GM18505 (cell line): Measurements from ENCODE around the gene CMTM4.
"Not testable (repeated sequence)": the region's sequence is repeated elsewhere in the genome, so short reads cannot be mapped to it uniquely, and the experiment has no call there.

ENCODE experiments used
- ATAC-seq: cut with Tn5 transposase; IDR thresholded peaks from one replicate; pipeline ENCODE4 v1.9.1; 2021; ENCODE audit not compliant: unreplicated experiment
- POLR2A ChIP-seq: IDR thresholded peaks from 4 replicates; pipeline ENCODE4 v1.6.1; 2011; ENCODE audit warnings: borderline replicate concordance; ENCODE audit not compliant: insufficient read depth, insufficient read length; ENCODE audit errors: extremely low read depth

CMTM4 gene

DNA sequence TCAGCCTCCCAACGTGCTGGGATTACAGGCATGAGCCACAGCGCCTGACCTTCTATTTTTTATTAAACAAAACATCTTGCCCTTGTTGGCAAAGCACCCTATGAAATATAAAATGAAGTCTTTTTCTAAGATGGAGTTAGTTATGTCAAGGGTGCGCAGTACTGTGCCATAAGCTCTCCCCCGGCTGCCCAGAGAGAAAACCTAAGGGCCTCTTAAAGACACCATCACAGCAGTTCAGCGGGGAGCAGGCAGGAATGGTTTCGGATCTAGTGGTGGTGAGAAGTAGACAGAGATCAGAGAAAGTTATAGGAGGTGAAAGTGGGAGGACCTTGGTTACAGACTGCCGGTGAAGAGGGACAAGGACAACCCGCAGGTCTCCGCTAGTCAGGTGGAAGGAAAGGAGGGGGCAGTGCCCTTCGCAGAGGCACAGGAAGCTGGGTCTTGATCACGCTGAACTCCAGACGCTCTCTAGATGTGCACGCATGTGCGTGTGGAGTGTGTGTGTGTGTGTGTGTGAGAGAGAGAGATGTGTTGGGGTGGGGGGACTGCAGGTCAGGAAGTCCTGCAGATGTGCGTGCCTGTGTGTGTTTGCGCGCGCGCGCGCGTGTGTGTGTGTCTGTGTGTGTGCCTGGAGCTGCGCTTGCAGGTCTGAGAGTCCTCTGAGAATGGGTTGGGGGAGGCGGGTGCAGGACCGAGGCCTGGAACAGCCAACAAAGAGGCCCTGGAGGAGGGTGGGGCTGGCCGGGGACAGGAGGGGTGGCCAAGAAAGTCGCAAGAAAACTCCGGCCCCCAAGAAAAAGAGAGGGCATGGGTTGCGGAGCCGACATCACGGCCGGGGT lies 92.8 kb downstream of the CMTM4 start:
- peak; percentile 51 for TF ChIP-seq POLR2A
- ATAC-seq: peak; percentile 36

DNA sequence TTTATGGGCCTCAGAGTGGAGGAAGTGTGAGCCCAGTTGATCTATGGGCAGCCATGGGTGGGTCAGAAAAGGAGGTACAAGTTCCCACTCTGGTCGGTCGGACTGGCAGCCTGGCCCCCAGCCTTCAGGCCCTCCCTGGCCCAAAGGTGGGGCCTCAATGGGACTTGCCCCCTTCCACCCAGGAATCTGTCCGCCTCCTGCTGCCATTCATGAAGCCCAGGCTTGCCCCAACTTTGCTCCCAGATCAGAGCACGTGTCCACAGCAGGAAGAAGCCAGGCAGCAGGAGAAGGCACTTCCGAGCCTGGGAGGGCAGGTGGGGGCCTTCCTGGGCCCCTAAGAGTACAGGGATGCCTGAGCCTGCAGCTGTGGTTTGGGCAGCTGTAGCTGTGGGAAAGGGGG lies 95.1 kb downstream of the CMTM4 start:
- no peak for TF ChIP-seq POLR2A
- ATAC-seq: no peak

DNA sequence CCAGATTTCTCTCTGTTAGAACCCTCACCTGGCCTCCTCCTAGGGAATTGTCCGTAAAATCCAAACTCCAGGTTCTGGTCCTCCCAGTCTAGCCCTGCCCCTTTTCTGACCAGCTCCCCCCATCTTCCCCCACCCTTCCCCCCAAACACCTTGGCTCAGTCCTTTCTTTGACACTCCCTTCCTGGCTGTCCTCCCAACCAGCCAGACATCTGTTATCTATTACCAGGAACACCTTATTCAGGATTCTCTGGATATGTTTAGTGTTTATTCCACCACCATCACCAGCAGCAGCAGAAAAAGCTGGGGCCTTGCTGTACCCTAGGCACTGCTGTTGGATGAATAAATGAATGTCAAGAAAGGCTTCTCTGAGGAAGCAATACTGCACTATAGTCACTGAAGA lies 96.1 kb downstream of the CMTM4 start:
- TF ChIP-seq POLR2A: no peak
- no peak for ATAC-seq

DNA sequence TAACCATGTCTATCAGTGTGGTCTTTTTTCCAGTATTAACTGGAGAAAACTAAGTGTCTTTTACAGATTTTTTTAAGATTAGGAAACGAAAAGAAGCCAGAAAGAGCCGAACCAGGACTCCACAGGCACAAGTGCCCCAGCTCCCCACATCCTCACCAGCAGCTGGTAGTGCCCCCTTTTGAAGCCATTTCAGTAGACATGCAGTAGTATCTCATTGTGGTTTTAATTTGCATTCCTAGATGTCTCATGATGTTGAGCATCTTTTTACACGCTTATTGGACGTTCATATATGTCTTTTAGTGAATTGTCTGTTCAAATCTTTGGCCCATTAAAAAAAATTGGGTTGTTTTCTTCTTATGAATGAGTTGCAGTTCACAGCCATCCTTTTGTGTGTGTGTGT lies 96.8 kb downstream of the CMTM4 start:
- no peak for TF ChIP-seq POLR2A
- ATAC-seq: no peak

DNA sequence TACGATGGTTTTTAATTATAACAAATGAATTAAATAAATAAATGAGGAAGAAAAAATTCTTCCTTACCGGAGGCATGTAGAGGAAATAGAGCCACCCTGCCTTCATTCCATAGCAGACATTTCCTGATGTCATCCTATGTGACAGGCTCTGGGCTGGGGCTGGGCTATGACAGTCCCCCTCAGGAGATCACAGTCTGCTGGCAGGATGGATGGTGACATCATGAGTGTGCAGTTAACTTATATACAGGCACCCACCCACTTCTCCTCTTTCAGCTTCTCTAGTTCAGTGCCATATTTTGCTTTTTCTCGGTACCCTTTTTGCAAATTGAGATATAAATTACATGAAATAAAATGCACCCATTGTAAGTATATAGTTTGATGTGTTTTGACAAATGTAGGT lies 98.4 kb downstream of the CMTM4 start:
- TF ChIP-seq POLR2A: no peak
- ATAC-seq: no peak

DNA sequence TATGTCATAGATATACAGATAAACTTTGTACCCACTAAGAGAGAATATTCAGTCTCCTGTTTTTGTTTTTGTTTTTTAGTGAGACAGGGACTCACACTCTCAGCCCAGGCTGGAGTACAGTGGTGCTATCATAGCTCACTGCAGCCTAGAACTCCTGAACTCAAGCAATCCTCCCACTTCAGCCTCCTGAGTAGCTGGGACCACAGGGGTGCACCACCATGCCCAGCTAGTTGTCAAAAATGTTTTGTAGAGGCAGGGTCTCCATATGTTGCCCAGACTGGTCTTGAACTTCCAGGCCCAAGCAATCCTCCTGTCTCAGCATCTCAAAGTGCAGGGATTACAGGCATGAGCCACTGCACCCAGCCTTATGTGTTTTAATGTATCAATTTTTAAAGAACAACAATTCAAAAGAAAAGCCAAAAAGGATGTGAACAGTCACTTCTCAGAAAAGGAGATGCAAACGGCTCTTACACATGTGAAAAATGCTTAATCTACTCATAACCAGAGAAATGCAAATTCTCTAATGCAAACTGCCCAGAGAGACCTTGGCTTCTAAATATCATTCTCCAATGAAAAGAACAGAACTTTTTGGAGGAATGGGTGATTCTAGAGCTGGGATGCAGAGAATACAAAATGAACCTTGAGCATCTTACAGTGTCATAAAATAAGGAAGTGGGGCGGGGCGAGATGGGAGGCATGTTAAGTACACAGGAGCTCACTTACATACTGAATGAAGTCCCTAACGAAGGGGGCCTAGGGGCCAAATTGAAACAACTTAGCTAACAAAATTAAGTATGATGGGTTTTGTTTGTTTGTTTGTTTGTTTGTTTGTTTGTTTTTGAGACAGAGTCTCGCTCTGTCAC lies 99.3 kb downstream of the CMTM4 start:
- no peak for TF ChIP-seq POLR2A
- no peak for ATAC-seq

DNA sequence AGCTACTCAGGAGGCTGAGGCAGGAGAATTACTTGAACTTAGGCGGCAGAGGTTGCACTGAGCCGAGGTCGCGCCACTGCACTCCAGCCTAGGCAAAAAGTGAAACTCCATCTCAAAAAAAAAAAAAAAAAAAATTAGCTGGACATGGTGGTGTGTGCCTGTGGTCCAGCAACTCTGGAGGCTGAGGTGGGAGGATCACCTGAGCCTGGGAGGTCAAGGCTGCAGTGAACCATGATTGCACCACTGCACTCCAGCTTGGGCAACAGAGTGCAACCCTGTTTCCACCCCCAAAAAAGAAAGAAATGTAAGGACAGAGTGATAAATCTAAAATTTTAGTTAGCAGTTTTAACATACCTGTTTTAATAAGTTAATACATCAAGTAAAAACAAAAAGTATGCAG lies 100.0 kb downstream of the CMTM4 start:
- not testable (repeated sequence) for ATAC-seq

DNA sequence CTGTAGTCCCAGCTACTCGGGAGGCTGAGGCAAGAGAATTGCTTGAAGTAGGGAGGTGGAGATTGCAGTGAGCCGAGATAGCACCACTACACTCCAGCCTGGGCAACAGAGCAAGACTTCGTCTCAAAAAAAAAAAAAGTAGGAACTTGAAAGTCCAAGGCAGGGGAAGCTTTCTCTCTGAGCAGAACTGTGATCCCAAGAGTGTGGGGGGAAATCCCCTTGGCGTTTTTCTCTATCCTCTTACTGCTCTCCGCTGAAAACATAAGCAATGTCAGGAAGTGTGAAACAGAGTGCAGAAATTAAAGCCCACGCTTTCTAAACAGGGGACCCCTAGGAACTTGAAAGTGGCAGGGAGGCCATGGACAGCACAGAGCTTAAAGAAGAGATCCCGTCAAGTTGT lies 101.8 kb downstream of the CMTM4 start:
- ATAC-seq: no peak
- TF ChIP-seq POLR2A: no peak

DNA sequence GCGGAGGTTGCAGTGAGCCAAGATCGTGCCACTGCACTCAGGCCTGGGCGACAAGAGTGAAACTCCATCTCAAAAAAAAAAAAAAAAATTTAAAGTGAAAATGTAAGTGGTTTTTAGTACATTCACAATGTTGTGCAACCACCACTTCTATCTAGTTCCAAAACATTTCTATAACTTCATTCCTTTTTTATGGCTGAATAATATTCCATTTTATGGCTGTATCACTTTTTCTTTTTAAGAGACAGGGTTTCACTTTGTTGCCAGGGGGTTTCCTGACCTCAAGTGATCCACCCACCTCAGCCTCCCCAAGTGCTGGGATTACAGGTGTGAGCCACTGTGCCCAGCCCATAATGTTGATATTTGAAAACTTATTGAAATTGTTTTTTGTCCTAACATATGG lies 103.7 kb downstream of the CMTM4 start:
- ATAC-seq: no peak
- no peak for TF ChIP-seq POLR2A

DNA sequence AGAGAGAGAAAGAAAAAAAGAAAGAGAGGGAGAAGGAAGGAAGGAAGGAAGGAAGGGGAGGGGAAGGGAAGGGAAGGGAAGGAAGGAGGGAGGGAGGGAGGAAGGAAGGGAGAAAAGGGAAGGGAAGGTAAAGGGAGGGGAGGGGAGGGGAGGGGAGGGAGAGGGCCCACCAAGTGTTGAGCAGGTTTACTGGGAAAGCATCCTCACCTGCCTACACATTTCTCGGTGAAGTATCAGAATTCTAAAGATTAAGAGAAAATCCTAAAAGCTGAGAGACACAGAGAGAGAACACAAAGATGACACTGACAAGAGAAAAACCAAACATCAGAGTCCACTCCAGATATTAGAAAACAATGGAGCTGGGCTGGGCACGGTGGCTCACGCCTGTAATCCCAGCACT lies 104.3 kb downstream of the CMTM4 start:
- TF ChIP-seq POLR2A: no peak
- ATAC-seq: no peak

DNA sequence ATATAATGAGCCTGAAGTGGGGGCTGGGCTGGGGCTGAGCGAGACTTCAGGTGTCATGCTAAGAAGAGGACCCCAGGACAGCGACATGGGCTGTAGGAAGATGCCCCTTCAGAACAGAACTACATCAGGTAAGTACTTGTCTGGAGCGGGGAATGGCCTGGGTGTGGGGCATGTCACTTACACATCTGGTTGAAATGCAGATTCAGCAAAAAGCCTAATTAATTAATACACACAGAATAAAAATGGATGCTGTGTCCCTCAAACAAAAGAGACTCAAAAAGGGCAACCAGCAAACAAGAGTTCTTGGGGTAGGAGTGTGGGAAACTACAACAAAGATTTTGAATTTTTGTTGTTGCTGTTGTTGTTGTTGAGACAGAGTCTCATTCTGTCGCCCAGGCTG lies 105.5 kb downstream of the CMTM4 start:
- no peak for TF ChIP-seq POLR2A
- no peak for ATAC-seq

DNA sequence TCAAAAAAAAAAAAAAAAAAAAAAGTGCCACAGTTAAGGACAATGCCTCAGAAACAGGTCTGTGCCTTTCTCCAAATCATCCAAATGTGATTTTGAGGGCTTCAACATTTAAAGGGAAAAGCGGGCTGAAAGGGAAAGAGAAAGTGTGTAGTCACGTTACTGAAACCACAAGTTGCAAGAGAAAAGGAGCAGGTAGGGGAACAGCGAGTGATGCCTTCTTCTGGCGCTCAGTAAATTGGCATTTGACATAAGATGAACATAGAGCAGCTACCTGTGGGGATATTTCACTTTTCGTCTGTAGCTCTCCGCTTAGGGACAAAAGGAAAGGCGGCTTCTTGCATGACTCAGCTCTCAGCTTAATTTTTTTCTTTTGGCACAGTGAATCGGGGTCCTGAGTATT lies 106.2 kb downstream of the CMTM4 start:
- ATAC-seq: no peak
- no peak for TF ChIP-seq POLR2A

DNA sequence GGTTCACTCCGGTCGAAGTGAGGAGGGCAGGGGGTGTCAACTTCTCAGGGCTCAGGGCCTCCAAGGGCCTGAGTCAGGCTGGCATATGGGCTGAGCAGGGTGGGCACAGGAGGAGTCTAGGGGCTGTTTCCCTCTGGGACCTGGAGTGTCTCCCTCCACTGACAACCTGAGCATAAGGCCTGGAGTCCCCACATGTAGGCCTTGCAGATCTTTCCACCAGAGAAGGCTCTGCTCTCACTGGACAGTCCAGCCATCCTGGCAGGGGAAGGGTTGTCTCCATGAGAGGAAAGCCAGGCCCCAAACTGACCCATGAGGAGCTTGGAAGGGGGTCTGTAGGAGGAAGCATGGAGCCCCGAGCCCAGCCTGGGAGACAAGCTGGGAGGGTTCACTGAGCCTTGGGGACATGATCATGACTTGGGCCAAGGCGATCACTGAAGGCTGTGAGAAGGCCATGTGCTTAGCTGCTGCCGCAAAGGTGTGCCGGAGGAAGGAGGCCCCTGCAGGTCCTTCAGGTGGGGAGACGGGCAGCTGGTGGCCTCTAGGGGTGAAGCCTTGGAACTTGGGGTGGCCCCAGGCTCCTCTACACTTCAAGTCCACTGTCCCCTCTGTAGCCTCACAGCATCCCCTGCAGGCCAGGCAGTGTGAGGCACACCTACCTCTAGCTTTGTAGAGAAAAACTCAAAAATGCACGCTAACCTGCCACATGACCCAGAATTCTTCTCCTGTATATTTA lies 107.4 kb downstream of the CMTM4 start:
- TF ChIP-seq POLR2A: no peak
- peak; percentile 54 for ATAC-seq
